ENCODE results near the gene RAP1GDS1. TPM values are rescaled to one million over a fixed set of nuclear protein-coding genes. Genes with fewer than 3 reads are reported as not detected.

The RAP1GDS1 gene
- total and polyA plus RNA-seq, 8 donors: 6.6 to 24.9 (median 20.7) TPM

DNA sequence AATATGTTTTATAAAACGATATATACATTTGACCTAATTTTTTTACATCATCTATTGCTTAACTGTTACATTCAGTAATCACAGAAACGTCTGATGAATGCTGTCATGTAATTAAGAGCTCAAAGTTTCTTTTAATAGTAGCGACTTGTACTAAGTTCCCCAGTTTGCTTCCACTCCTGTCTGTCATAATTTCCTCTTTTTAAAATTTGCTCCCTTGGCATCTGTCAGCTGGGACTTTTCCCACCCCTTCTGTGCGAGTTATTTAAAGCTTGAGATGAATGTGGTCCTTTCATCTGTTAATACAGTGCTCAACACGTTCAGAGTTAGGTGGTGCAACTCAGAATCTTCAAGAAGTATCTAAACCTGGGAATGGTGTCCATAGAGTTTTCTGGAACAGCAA, 1.2 kb downstream of the RAP1GDS1 start:
- Histone ChIP-seq H3K9me3 (no peaks in the 10 kb centered on the region), H3K4me1 (peaks cover 0 to 12% (median 4%) of the 10 kb centered on the region in 3 donors), H3K4me3 (peak overlapping the region; percentile 65 to 91 (median 70)), H3K36me3 (no peaks in the 10 kb centered on the region), H3K27ac (peak overlapping the region in 2 of 4 donors; percentile 83 to 89), H3K27me3 (no peaks in the 10 kb centered on the region)
- FAIRE-seq (peak; percentile 5), DNase-seq (peak in 3 of 6 donors; percentile 26 to 46 (median 32)), ATAC-seq (peak in 1 of 4 donors; percentile 1)
- TF ChIP-seq CTCF (IDR thresholded peaks at IDR 0.05): no peak
- WGBS, 2 donors: 1 to 4% methylated on average over 5 of the region's 5 CpGs
- intact Hi-C loops (cut with DNase I): no loop called here

DNA sequence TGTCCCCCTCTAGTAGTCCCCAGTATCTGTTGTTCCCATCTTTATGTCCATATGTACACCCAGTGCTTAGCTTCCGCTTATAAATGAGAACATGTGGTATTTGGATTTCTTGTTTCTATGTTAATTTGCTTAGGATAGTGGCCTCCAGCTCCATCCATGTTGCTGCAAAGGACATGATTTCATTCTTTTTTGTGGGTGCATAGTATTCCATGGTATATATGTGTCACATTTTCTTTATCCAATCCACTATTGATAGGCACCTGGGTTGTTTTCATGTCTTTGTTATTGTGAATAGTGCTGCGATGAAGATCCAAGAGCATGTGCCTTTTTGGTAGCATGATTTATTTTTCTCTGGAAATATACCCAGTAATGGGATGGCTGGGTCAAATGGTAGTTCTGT, 6.3 kb downstream of the RAP1GDS1 start:
- peaks cover 0 to 4% (median 0%) of the 10 kb centered on the region in 4 donors for H3K9me3 ChIP-seq
- ATAC-seq: no peak
- intact Hi-C loops (cut with DNase I): no loop called here
- TF ChIP-seq CTCF (IDR thresholded peaks at IDR 0.05): no peak
- no peak overlapping the region for H3K27ac ChIP-seq
- no peak for FAIRE-seq
- DNase-seq: no peak
- H3K36me3 ChIP-seq: no peaks in the 10 kb centered on the region
- H3K27me3 ChIP-seq: no peaks in the 10 kb centered on the region
- 99 to 100% methylated on average over 2 of the region's 2 CpGs for WGBS, 2 donors
- no peak overlapping the region for H3K4me3 ChIP-seq
- H3K4me1 ChIP-seq: peaks cover 0 to 4% (median 0%) of the 10 kb centered on the region in 3 donors

DNA sequence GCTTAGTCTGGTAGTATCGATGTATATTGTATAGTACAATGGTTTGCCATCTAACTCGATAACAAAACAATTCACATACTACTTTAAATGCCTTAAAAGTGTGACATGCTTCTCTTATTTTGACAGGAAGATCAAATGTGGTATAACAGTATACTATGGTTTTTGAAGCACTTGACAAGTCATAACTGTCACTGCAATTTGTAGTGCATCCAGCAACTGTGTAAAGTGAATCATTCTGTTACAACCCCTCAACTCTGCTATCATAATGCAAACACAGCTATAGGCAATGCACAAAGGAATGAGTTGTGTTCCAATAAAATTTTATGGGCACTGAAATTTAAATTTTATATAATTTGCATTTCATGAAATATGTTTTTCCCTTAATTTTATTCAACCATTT, 14.0 kb downstream of the RAP1GDS1 start:
- ATAC-seq (no peak), FAIRE-seq (no peak), DNase-seq (no peak)
- Histone ChIP-seq H3K9me3 (peaks cover 0 to 4% (median 0%) of the 10 kb centered on the region in 4 donors), H3K4me3 (no peak overlapping the region), H3K4me1 (no peaks in the 10 kb centered on the region), H3K27me3 (no peaks in the 10 kb centered on the region), H3K27ac (no peak overlapping the region), H3K36me3 (no peaks in the 10 kb centered on the region)
- no peak for TF ChIP-seq CTCF (IDR thresholded peaks at IDR 0.05)
- WGBS, 2 donors: 95 to 99% methylated on average over 2 of the region's 2 CpGs
- intact Hi-C loops (cut with DNase I): no loop called here

DNA sequence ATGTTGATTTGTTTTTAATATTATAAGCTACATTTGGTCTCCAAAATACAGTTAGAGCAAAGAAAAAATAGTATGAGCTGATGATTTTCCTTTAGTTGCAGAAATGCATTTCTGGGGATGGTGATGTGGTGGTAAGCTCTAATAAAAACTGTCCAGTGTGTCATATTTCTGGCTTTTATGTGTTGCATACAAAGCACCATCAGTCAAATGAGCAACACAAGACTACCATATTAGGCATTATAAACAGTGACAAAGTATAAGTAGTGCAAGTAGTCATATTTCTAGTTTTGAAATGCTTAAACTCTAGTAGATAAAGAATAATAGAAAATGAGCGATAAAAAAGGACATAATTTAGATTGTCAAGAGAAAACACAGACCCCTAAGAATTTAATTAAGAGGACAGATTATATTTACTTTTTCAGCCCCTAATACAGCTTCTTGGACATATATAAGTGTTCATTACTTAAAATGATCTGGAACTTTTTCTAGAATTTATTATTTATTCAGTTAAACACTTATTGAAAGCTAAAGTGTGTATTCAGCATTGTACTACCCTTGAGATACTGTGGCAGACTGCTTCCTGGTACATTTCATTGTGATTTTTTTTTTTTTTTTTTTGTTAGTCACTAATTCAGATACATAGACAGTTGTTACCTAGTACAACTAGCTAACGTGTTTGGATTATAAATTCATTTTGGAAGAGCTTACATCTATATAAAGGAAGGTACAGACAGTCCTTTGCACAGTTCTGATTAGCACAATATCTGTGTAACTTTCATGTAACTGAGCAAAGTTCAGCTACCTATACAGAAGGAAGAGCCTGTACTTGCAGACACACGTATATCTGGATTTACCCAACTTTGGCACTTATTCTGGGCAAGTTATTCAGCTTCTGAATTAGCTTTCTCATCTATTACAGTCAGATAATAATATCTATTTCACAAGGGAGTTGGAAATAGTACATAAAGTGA, 22.3 kb downstream of the RAP1GDS1 start:
- Histone ChIP-seq H3K27ac (no peak overlapping the region), H3K9me3 (no peaks in the 10 kb centered on the region), H3K4me1 (no peaks in the 10 kb centered on the region), H3K4me3 (no peak overlapping the region), H3K27me3 (no peaks in the 10 kb centered on the region), H3K36me3 (no peaks in the 10 kb centered on the region)
- DNase-seq (no peak), FAIRE-seq (no peak), ATAC-seq (peak in 1 of 4 donors; percentile 18)
- no peak for TF ChIP-seq CTCF (IDR thresholded peaks at IDR 0.05)
- WGBS, 2 donors: 67 to 71% methylated on average over 3 of the region's 3 CpGs
- intact Hi-C loops (cut with DNase I): no loop called here

DNA sequence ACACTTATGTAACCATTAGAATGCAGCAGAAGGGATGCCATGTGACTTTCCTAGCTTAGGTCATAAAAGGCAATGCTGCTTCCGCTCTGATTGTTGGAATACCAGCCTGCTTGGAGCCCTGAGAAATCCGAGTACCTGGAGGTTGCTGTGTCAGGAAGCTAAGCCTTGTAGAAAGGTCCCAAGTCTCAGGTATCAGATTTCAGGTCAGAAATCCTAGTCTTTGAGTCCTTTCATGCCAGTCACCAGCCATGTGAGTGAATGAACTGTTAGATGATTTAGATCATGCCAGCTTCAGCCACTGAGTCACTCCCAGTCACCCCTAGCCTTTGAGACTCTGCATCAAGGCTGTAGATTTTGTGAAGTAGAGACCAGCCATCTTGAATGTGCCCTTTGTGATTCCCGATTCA, 23.5 kb downstream of the RAP1GDS1 start:
- Histone ChIP-seq H3K9me3 (no peaks in the 10 kb centered on the region), H3K36me3 (no peaks in the 10 kb centered on the region), H3K4me1 (peaks cover 0 to 2% (median 0%) of the 10 kb centered on the region in 3 donors), H3K27ac (no peak overlapping the region), H3K4me3 (no peak overlapping the region), H3K27me3 (no peaks in the 10 kb centered on the region)
- no peak for TF ChIP-seq CTCF (IDR thresholded peaks at IDR 0.05)
- DNase-seq (no peak), ATAC-seq (no peak), FAIRE-seq (no peak)
- intact Hi-C loops (cut with DNase I): no loop called here
- 87 to 88% methylated on average over 3 of the region's 3 CpGs for WGBS, 2 donors

All from pancreas (tissue), 10 donors.